Measurements from ENCODE around the gene MPL.
"Not testable (repeated sequence)": the region's sequence is repeated elsewhere in the genome, so short reads cannot be mapped to it uniquely, and the experiment has no call there.

The MPL gene

DNA sequence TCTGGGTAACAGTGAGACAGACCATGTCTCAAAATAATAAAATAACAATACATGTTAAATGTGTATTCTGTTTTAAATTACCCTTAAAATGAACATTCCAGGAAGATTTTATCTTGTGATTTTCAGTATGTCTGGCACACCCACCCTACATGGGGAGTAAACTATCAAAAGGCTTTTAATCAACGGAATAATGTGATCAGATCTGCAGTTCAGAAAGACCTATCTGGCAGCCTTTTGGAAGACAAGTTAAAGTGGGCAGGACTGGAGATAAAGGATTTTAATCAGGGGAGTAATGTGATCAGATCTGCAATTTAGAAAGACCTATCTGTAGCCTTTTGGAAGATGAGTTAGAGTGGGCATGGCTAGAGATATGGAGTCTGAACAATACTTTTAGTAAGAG lies 41.9 kb downstream of the MPL start:
- no peak for DNase-seq (ENCODE audit: low read depth)

DNA sequence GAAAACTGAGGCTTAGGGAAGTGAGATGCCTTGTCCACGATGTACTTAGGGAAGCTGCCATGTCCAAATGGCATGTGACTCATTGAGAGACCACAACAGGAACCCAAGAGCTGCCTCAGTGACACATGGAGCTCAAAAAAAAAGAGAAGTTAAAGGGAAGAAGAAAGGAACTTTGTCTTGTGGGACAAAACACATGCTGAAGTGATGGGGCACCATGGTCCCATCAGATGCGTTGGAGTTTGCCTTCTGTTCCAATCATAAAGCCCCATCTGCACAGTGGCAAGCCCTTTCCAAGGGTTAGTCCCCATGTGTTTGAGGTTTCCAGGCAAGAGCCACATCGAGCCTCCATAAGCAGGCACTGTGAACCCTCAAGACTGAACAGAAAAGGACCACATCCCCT lies 44.0 kb downstream of the MPL start:
- DNase-seq (ENCODE audit: low read depth), result no peak

DNA sequence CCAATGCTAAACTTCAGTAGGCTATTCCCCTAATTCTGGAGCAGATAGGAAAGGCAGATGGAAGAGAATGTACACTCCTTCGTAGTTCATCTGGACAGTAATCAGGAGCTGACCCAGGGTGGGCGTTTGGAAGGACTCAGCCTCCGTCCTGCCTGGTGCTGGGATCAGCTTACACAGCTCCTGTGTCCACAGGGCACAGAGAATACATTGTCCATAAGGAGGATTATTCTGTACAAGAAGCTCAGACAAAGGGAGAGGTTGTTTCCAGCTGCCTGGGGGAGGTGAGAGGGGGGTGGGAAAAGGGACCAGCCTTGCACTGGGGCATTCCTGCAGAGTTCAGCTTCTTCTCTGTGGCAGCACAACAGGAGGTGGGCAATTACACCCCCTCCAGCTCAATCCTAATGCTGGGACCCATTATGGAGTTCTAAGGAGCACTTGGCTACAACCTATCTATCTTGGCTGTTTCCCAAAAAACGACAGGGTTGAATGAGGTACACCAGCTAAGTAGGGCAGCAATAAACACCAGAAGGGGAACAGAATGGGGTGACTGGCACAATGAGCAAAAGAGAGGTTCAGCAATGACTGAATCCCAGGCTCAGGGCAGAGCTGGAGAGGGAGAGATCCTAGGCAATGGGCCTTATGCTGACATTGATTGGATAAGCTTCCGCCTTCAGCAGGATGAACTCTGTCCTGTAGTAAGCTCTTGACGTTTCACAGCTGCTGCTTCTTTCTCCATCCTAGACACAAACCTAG lies 44.6 kb downstream of the MPL start:
- DNase-seq (ENCODE audit: low read depth), result no peak

DNA sequence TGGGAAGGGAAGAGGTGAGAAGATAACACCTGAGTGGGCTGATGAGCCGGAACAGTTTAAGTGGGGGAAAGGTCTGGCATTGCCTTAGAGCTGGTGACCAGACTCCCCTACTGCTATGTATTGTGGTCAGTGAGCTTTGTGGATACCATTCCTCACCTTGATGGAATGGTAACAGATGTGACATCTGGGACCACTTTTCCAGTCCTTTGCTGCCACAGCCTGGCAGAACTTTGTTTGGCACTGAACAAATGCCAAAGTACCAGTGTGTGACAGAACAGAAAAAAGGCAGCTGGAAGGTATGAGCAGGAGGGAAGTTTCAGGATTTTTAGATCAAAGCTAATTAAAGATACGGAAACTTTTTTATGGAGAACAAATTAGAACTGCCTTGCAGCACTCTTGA lies 45.8 kb downstream of the MPL start:
- no peak for DNase-seq (ENCODE audit: low read depth)

DNA sequence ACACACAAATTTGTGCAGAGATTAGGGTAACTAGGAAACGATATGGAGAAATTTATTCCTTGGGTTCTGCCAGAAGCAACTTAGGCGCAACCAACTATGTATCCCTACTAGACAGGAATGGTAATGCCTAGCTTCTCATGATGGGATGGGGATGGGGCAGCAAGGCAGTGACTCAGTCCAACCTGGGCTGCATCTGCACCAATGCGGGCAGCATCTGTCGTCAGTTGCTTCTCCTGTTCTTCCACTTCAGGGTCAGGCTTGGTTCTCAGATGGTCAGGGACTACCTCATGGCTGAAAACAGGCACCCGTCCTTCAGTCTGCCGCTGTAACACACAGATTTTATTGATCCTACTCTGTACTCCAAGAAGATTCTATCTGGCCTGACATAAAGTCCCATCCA lies 49.1 kb downstream of the MPL start:
- no peak for DNase-seq (ENCODE audit: low read depth)

DNA sequence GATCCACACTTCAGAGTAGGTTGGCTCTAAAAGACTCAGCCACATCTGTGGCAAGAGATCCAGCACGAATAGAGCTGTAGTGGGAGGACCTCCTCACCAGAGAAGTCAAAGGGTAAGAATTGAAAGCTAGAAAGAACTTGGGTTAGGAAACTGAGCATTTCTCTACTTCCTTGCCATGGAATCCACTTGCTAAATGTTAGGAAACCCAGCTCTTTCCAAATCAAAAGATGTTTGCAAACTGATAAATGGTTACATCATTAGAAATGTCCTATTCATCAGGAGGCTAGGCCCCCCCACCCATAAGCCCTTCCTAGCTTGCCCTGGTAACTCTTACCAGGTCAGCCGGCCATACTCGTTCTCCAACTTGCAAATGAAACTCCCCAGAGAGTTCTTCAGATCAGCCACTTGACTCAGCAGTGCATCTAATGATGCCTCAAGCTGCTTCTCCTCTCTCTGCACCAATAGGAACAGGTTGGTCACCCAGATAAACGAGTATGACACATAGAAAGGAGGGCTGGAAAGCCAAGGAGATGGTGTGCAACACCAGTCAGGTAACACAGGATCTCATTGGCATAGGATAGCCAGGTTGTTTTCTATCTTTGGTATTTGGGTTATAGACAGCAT lies 50.5 kb downstream of the MPL start:
- DNase-seq (ENCODE audit: low read depth), result no peak

DNA sequence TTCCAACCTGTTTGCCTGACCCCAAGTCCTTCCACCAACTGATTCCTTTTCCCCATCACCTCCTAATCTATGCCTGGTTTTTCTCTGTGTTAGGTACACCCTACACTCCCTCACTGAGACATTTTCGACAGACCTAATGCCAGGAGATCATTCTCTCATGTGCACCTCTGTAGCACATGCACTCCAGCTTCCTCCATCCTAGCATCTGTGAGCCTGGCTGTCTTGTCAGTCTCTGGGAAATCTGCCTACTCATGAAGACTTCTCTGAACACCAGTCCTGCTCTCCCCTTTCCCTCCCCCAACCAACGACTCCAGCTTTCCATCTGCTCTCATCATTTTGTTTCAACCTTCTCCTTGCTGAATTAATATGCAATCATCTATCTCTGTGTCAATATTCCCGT lies 51.0 kb downstream of the MPL start:
- DNase-seq (ENCODE audit: low read depth), result no peak

DNA sequence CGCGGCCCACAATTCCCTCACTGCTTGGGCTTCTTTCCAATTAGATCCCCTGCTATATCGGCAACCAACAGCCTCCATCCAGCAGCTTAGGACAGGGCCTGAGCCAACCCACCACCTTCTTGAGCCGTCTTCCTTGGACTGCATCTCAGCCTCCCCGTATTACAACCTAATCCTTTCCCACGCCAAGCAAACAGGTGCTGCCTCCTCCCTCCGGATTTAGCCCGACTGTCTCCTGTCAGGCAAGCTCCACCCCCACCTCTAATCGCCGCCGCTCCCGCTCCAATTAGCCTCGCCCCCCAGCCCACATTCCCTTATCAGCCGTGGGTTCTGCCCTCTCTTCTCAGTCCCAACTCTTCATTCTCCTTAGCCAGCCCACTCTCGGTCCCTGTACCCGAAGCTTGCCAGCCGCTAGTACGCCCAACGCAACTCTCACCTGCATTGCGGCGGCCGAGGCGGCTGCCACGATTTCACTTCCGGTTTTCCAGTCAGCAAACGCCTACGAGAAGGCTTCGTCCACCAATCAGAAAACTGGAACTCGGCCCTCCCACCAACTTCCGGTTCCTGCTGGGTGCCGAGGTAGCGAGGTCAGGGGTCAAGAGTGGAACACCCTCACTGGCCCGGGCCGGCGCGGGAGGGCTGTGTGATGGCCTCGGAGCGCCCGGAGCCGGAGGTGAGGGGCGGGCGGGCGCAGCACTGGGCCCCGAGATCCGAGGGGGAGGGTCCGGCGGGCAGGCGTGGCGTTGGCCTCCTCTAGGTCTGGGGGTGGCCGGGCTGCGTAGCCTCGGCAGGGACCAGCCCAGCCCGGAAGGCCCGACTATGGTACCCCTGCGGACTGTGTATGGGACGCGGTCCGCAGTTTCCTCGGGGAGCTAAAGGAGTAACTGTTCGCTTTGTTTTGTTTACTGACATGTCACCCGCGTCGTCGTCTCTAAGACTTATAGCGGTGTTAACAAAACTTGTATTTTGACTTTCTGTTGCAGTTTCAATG lies 52.0 kb downstream of the MPL start, which contains the start of the genes MED8 and SZT2:
Gene MED8, minus strand, starts transcription at position 475 of the 988 bp plus-strand sequence. Its CDS starts 36 bp downstream, at position 439.
Gene SZT2, plus strand, starts transcription at position 574 of the 988 bp plus-strand sequence. Its CDS starts 70 bp downstream, at position 644.
- DNase-seq (ENCODE audit: low read depth), result peak; percentile 88

DNA sequence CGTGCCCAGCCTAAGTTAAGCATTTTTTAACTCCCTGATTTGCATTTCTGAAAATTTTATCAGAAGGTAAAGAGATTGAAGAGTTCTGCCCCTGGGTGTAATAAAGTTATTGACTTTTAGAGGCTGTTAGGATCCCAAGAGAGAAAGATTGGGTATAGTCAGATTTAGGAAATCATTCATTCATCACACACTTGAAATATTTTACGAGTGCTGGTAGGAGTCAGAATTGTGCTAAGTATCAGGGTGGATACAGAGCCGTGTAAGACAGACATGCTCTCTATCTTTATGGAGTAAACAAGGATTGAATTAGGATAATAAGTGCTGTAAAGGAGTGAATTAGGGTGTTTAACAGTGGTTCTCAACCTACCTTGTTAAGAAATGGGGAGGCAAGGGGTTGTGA lies 55.1 kb downstream of the MPL start:
- no peak for DNase-seq (ENCODE audit: low read depth)

DNA sequence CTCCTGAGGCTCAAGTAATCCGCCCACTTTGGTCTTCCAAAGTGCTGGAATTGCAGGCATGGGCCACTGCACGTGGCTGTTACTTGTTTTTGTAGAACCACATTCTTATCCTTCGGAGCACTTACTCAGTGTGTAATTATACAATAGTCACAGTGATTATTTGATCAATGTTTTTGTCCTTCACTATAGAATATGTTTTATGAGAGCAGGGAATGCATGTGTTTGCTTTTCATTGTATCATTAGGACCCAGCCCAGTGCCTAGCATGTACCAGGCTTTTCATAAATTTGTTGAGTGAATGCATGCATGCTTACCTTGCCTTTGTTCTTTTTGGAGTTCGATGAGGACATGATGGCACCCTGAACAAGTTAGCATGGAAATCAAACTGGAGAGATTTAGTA lies 57.9 kb downstream of the MPL start:
- DNase-seq (ENCODE audit: low read depth), result no peak

DNA sequence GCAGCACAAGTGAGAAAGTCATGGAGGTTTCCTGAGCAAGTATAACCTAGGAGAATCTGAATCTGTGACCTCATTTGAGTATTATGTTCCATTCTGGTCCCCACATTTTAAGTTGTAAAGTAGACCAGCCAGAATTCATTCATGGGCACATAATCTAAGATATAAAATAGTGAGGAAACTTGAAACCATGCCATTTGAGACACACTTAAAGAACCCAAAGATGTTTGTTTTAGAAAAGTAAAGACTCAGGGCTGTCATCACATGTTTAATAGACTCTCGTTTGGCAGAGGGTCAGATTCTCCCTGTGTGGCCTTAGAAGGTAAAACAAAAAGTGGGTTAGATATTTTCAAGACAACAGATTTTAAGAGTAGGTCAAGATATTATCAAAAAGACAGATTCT lies 58.4 kb downstream of the MPL start:
- DNase-seq (ENCODE audit: low read depth), result no peak

DNA sequence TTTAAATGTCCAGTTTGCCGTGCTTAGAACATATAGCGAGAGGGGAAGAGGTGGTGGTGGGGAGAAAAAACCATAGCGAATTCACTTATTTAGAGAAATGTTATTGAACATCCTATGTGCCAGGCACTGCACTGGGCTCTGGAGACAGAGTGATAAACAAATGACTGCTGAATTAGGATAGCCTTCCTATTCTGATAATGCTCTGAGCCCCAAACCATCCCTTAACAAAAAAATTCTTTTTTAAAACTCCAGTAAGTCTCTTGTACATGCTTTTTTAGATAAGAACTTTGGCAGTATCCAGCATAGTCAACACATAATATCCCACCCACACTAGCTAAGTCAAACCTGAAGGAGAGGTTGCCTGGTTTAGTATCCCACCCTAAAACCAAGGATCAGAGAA lies 60.6 kb downstream of the MPL start:
- no peak for DNase-seq (ENCODE audit: low read depth)

DNA sequence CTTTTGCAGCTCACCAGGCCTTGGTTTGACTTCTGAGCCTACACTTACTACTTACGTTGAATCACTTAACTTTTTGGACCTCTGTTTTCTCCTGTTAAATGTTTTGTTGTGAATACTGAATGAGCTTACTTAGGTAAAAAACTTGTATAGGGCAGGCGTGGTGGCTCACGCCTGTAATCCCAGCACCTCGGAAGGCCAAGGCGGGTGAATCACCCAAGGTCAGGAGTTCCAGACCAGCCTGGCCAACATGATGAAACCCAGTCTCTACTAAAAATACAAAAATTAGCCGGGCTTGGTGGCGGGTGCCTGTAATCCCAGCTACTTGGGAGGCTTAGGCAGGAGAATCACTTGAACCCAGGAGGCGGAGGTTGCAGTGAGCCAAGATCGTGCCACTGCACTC lies 62.8 kb downstream of the MPL start:
- DNase-seq (ENCODE audit: low read depth), result not testable (repeated sequence)

DNA sequence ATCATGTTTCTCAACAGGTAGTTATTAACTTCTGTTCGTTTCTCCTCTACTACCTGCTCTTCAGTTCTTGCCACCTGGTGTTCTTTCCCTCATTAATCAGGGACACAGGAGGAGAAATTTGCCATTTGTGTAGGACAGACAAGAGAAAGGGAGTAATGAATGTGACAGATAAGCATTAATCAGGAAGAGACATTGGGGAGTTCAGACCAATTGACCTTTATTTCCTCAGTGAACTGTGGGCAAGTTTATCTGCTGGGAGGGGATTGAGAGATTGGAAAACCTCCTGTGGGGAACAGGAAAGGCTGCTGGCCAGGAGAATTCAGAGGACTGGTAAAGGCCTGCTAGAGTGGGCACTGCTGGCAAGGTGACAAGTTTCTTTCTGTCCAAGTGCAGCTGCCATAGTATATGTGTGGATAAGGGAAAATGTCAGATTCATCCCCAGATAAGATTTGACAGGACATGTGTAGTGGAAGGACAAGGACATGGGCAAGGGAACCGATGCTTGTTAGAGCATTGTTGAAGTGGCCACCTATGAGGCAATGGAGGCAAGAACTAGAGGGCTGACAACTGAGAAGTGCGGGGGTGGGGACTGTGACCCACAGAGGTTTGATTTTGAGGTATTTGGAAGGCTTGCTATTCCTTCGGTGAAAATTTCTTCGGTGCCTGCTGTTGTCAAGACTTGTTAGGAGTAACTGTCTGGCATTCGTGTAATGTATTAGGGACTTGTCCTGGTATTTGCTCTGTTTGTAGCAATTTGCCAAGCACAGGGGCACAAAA lies 64.7 kb downstream of the MPL start:
- DNase-seq (ENCODE audit: low read depth), result no peak
